PC-9 (cell line): ENCODE measurements around the gene COL20A1.

Experiments used
- EZH2 ChIP-seq: fragments of 200-600 bp; sonication (generic); IDR thresholded peaks from 2 replicates; pipeline ENCODE4 v1.8.0; 2017; ENCODE audit warnings: antibody characterized with exemption, low read depth
- TF ChIP-seq, protein P1 (sequence below): fragments of 200-600 bp; sonication (generic); conservative IDR thresholded peaks from 2 replicates; pipeline ENCODE4 v1.6.1; 2017; ENCODE audit warnings: mixed run types, antibody characterized with exemption, mild to moderate bottlenecking, moderate library complexity

DNA sequence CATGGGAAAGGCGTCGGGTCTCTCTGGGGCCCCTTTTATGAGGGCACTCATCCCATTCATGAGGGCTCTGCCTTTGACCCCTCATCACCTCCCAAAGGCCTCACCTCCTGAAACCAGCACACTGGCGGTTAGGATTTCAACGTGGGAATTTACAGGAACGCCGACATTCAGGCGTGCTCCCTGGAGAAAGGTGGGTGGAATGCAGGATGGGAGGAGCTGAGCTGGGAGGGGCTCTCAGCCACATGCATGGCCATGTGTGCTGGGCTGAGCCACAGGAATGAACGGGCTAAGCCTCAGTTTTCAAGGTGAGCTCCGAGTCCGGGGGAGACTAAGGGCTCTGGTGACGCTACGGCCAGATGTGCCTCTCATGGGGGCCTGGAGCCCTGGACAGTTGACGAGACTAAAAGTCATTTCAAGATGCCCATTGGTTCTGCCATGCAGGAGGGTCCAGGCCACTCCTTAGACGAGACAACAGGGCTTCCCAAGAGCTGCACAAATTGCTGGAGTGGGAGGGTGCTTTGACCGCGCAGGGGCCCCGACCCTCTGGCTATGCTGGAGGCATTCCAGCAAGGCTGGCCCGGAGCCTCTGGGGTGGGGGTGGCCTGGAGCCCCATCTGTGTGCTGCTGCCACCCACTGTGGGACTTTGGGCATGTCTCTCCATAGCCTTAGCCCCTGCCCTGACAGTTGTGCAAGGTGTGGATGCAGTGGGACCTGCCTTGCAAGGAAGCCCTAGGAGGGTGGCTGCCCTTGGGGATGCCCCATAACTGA lies 24.1 kb upstream of the COL20A1 start:
- TF ChIP-seq, protein P1, sequence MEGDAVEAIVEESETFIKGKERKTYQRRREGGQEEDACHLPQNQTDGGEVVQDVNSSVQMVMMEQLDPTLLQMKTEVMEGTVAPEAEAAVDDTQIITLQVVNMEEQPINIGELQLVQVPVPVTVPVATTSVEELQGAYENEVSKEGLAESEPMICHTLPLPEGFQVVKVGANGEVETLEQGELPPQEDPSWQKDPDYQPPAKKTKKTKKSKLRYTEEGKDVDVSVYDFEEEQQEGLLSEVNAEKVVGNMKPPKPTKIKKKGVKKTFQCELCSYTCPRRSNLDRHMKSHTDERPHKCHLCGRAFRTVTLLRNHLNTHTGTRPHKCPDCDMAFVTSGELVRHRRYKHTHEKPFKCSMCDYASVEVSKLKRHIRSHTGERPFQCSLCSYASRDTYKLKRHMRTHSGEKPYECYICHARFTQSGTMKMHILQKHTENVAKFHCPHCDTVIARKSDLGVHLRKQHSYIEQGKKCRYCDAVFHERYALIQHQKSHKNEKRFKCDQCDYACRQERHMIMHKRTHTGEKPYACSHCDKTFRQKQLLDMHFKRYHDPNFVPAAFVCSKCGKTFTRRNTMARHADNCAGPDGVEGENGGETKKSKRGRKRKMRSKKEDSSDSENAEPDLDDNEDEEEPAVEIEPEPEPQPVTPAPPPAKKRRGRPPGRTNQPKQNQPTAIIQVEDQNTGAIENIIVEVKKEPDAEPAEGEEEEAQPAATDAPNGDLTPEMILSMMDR = no peak
- TF ChIP-seq EZH2 = no peak
